ENCODE measurements around the gene KRTAP9-4. TPM values are rescaled to one million over a fixed set of nuclear protein-coding genes. Genes with fewer than 3 reads are reported as not detected.
A peak's percentile ranks its signal among the peaks of the same experiment; 100 is the strongest.
"Not testable (repeated sequence)": the region's sequence is repeated elsewhere in the genome, so short reads cannot be mapped to it uniquely, and the experiment has no call there.

KRTAP9-4 gene
- total RNA-seq, 1 donor from 2014 or later = not detected

DNA sequence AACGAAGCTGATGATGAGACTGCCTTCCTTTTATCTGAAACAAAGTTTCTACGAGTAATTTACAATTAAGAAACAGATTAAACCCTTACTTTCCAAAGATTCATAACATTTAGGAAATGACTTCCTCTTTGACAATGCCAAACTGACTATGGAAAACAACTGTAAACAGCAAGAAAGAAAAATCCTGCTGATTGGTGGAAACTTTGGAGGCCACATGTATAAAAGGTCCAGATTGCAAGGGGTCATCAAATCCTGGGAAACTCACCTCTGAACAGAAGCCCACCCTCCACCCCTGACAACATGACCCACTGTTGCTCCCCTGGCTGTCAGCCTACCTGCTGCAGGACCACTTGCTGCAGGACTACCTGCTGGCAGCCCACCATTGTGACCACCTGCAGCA is 15.6 kb downstream of the KRTAP9-4 start, which contains the start of gene KRTAP9-6:
Gene KRTAP9-6 (plus strand): TSS at position 301 of the 400 bp plus-strand sequence. CDS start 0 bp downstream, at position 301.
- no peak for DNase-seq (ENCODE audit: low read depth)

DNA sequence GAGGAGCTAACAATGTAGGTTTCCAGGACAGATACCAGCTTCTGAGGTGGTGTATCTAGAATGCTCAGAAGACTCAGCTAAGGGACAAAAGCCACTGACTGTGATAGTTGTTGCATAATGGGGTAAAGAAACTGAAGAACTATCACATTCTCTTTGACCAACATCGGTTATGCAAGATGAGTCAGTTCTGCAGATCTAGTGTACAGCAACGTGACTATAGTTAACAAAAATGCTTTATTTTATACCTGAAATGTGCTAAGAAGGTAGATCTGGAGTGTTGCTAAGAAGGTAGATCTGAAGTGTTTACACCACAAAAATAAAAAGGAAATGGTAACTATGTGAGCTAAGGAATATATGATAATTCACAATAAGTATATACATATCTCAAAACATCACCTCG is 18.2 kb downstream of the KRTAP9-4 start:
- DNase-seq (ENCODE audit: low read depth) = no peak

DNA sequence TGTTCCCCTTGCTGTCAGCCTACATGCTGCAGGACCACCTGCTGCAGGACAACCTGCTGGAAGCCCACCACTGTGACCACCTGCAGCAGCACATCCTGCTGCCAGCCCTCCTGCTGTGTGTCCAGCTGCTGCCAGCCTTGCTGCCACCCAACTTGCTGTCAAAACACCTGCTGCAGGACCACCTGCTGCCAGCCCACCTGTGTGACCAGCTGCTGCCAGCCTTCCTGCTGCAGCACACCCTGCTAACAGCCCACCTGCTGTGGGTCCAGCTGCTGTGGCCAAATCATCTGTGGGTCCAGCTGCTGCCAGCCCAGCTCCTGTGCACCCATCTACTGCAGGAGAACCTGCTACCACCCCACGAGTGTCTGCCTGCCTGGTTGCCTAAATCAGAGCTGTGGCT is 21.8 kb downstream of the KRTAP9-4 start:
- not testable (repeated sequence) for DNase-seq (ENCODE audit: low read depth)

DNA sequence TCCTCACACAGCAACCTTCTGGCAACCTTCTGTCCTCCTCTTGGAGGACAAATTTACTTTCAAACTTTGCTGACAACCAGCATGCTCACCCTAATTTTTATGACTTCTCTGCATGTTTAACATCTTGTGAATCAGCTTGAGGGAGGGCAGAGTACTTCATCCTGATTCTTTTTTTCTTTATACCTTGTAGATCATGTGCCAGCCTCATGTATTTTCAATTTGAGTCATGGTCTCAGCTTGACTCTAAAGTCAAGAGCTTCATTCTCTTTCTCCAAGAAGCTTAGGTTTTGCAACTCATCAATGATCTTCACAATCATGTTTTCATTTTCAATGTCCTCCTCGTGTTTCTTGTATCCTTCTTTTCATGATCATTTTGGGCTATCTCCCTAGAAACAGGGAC is 22.4 kb downstream of the KRTAP9-4 start:
- DNase-seq (ENCODE audit: low read depth) = no peak

DNA sequence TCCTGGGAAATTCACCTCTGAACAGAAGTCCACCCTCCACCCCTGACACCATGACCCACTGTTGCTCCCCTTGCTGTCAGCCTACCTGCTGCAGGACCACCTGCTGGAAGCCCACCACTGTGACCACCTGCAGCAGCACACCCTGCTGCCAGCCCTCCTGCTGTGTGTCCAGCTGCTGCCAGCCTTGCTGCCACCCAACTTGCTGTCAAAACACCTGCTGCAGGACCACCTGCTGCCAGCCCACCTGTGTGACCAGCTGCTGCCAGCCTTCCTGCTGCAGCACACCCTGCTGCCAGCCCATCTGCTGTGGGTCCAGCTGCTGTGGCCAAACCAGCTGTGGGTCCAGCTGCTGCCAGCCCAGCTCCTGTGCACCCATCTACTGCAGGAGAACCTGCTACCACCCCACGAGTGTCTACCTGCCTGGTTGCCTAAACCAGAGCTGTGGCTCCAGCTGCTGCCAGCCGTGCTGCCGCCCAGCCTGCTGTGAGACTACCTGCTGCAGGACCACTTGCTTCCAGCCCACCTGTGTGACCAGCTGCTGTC is 26.2 kb downstream of the KRTAP9-4 start, which contains the start of gene KRTAP9-7:
Gene KRTAP9-7 (plus strand): TSS at position 51 of the 543 bp plus-strand sequence. CDS start 0 bp downstream, at position 51.
- not testable (repeated sequence) for DNase-seq (ENCODE audit: low read depth)

DNA sequence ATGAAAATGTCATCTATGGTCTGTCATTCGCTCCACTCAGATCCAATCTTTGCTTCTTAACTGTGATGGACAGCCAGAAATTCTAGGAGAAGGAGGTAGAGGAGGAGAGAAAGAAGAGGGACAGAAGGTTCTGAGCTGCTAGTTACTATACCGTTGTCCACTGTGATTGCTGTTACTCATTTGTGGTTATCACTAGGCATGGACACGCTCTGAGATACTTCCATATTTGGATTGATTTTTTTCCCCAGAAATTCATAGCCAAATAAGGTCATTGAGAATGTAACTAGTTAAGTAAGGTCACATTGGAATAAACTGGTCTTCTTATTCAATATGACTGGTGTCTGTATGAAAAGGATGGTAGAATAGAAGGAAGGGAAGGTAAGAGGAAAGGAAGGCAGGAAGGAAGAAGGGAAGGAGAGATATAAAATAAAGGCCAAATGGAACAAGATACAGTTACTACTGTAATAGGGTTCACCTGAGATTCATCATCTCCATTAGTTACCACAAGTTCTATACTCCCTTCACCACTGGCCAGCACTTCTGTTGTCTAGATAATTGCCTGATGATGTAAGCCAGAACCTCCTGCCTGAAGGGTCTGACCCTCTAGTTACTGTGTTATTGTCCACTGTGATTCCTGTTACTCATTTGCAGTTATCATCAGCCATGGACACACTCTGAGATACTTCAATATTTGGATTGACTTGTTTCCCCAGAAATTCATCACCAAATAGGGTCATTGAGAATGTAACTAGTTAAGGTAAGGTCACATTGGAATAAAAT is 28.9 kb downstream of the KRTAP9-4 start:
- peak; percentile 62 for DNase-seq (ENCODE audit: low read depth)

DNA sequence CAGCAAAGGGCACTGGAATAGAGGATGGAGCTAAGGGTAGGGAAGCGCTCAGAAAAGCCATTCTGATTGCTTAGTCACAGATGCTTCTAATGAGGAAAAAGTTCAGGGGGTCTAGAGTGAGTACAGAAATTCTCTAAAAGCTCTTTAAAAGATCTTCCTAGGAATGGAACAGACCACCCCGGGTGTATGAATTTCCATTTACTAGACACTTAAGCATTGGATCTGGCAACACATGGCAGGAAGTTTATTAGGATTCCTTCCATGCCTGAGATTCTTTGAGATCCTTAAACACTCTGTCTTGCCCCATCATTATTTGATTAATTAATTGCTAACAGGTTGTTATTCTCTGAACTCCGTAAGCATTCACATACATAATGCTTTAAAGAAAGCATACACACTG is 34.6 kb downstream of the KRTAP9-4 start:
- peak; percentile 71 for DNase-seq (ENCODE audit: low read depth)

DNA sequence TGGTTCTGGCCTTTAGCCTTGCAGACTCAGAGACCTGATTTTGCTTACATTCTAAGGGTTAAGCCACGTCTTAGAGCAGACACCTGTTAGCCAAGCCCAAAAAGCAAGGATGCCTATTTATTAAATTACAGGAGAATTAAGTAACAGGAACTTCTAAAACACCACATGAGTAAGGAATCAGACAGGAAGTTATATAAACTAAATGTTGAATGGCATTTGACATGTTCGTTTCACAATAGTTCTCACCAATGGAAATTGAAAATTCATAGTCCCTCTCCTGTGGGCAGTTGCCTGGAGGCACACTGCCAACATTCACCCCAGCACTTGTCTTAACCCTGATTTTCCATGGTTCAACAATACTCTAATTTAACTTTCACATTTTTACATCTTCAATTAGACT is 35.1 kb downstream of the KRTAP9-4 start:
- DNase-seq (ENCODE audit: low read depth) = peak; percentile 77

DNA sequence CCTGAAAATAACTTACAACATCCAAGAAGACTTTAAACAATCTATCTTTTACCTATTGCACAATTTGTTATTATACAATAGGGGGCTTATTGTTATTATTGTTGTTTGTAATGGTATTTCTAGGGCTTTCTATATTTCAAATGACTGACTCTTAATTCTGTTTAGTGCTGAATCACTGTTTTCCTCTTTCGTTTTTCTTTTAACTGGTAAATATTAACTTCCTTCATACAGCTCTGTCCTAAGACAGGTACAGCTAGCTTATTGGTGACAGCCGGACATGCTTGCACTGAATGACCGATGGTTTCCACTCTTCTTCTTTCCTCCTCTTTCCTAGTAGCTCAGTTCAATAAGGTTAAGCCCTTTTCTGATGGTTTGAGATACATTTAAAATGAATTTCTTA is 37.6 kb downstream of the KRTAP9-4 start:
- peak; percentile 80 for DNase-seq (ENCODE audit: low read depth)

DNA sequence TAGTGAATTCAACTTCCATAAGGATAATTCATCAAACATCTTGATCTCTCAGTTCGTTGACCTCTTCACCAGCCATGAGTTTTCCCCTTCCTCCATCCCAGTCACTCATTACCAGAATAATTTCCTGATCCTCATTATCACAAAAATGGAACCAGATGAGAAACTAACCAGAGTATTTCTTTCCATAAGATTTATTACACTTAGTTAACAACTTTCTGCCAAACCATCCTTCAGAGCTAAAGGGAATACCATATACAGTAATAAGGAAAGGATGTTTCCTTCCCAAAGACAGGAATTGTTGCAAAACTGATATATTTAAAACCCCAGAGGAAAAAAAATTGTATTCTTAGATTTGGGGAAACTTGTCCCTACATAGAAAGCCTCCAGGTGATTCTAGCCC is 44.5 kb downstream of the KRTAP9-4 start:
- no peak for DNase-seq (ENCODE audit: low read depth)

DNA sequence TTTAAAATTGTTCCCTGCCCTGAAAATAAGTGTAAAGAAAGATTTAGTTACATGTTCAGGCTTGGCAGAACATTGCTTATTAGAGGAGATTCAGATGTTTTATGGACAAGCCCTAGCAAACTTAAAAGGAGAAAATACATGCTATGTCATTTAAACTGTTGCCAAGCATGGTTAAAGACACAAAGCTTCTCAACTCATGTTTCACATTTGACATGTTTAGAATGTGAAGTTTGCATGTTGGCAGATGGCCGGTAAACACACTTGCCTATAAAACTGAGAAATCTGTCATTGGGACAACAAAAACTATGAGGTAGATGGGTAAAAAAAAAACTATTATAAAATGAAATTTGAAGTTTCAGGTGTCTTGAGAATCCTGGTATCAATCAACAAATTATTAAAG is 47.4 kb downstream of the KRTAP9-4 start:
- DNase-seq (ENCODE audit: low read depth) = no peak

DNA sequence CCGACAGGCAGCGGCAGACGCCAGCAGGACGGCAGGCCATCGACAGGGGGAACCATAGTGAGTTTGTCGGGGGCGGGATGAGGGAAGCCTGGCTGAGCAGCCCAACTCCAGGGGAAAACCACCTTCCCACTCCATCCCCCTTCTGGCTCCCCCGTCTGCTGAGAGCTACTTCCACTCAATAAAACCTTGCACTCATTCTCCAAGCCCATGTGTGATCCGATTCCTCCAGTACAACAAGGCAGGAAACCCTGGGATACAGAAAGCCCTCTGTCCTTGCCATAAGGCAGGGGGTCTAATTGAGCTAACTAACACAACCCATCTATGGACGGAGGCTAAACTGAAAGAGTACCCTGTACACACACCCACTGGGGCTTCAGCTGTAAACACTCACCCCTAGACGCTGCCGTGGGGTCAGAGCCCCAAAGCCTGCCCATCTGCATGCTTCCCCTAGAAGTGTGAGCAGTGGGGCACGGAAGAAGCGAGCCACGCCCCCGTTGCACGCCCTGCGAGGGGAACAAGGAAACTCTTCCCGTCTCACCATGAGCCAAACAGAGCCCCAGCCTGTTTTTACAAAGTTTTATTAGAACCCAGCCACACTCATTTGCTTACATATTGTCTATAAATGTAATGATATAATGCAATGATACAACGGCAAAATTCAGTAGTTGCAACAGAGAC is 49.1 kb downstream of the KRTAP9-4 start:
- no peak for DNase-seq (ENCODE audit: low read depth)

Other genes with a start within 250 kb of the KRTAP9-4 start
- not detected in 2 replicates for gene KRTAP3-2, start 249.8 kb upstream of the KRTAP9-4 start, total RNA-seq
- gene KRTAP3-1, start 240.6 kb upstream of the KRTAP9-4 start, total RNA-seq = not detected in 2 replicates
- gene KRTAP1-5, start 222.5 kb upstream of the KRTAP9-4 start, total RNA-seq = not detected in 2 replicates
- not detected in 2 replicates for gene KRTAP1-4, start 219.5 kb upstream of the KRTAP9-4 start, total RNA-seq
- not detected in 2 replicates for gene KRTAP1-3, start 214.8 kb upstream of the KRTAP9-4 start, total RNA-seq
- gene KRTAP1-1, start 208.2 kb upstream of the KRTAP9-4 start, total RNA-seq = 0.25 and 0.35 TPM in 2 replicates
- gene KRTAP2-1, start 202.4 kb upstream of the KRTAP9-4 start, total RNA-seq = not detected in 2 replicates
- 0.15 TPM in 1 of 2 replicates, not detected in the other for gene KRTAP2-2, start 194.5 kb upstream of the KRTAP9-4 start, total RNA-seq
- gene KRTAP2-3, start 189.6 kb upstream of the KRTAP9-4 start, total RNA-seq = 0.55 and 5.9 TPM in 2 replicates
- not detected in 2 replicates for gene KRTAP2-4, start 183.8 kb upstream of the KRTAP9-4 start, total RNA-seq
- not detected in 2 replicates for gene KRTAP4-7, start 165.5 kb upstream of the KRTAP9-4 start, total RNA-seq
- gene KRTAP4-8, start 151.5 kb upstream of the KRTAP9-4 start, total RNA-seq = not detected in 2 replicates
- not detected in 2 replicates for gene KRTAP4-16, start 147.5 kb upstream of the KRTAP9-4 start, total RNA-seq
- gene KRTAP4-9, start 144.3 kb upstream of the KRTAP9-4 start, total RNA-seq = not detected in 2 replicates
- not detected in 2 replicates for gene KRTAP4-11, start 131.3 kb upstream of the KRTAP9-4 start, total RNA-seq
- gene KRTAP4-12, start 125.5 kb upstream of the KRTAP9-4 start, total RNA-seq = not detected in 2 replicates
- gene KRTAP4-6, start 109.1 kb upstream of the KRTAP9-4 start, total RNA-seq = not detected in 2 replicates
- not detected in 2 replicates for gene KRTAP4-5, start 99.9 kb upstream of the KRTAP9-4 start, total RNA-seq
- not detected in 2 replicates for gene KRTAP4-4, start 88.9 kb upstream of the KRTAP9-4 start, total RNA-seq
- gene KRTAP4-3, start 81.5 kb upstream of the KRTAP9-4 start, total RNA-seq = not detected in 2 replicates
- gene KRTAP4-2, start 71.5 kb upstream of the KRTAP9-4 start, total RNA-seq = not detected in 2 replicates
- not detected in 2 replicates for gene KRTAP4-1, start 64.8 kb upstream of the KRTAP9-4 start, total RNA-seq
- not detected in 2 replicates for gene KRTAP9-1, start 59.8 kb upstream of the KRTAP9-4 start, total RNA-seq
- gene KRTAP9-2, start 23.0 kb upstream of the KRTAP9-4 start, total RNA-seq = not detected in 2 replicates
- not detected in 2 replicates for gene KRTAP9-3, start 17.2 kb upstream of the KRTAP9-4 start, total RNA-seq
- gene KRTAP9-8, start 11.7 kb upstream of the KRTAP9-4 start, total RNA-seq = not detected in 2 replicates
- not detected in 2 replicates for gene KRTAP9-9, start 5.7 kb downstream of the KRTAP9-4 start, total RNA-seq
- not detected in 2 replicates for gene KRTAP9-6, start 15.7 kb downstream of the KRTAP9-4 start, total RNA-seq
- not detected in 2 replicates for gene KRTAP9-7, start 26.0 kb downstream of the KRTAP9-4 start, total RNA-seq
- gene KRTAP29-1, start 53.2 kb downstream of the KRTAP9-4 start, total RNA-seq = not detected in 2 replicates
- not detected in 2 replicates for gene KRTAP16-1, start 59.6 kb downstream of the KRTAP9-4 start, total RNA-seq
- not detected in 2 replicates for gene KRTAP17-1, start 66.0 kb downstream of the KRTAP9-4 start, total RNA-seq
- not detected in 2 replicates for gene KRT33A, start 101.1 kb downstream of the KRTAP9-4 start, total RNA-seq
- gene KRT33B, start 120.1 kb downstream of the KRTAP9-4 start, total RNA-seq = not detected in 2 replicates
- gene KRT34, start 132.6 kb downstream of the KRTAP9-4 start, total RNA-seq = 0.05 and 26.4 TPM in 2 replicates
- gene KRT31, start 147.9 kb downstream of the KRTAP9-4 start, total RNA-seq = not detected in 2 replicates
- not detected in 2 replicates for gene KRT37, start 174.9 kb downstream of the KRTAP9-4 start, total RNA-seq
- not detected in 2 replicates for gene KRT38, start 191.3 kb downstream of the KRTAP9-4 start, total RNA-seq
- not detected in 2 replicates for gene KRT32, start 217.7 kb downstream of the KRTAP9-4 start, total RNA-seq
- gene KRT35, start 231.5 kb downstream of the KRTAP9-4 start, total RNA-seq = not detected in 2 replicates
- not detected in 2 replicates for gene KRT36, start 240.2 kb downstream of the KRTAP9-4 start, total RNA-seq

Data from renal cortical epithelial cell (primary cell).